ENCODE data around the gene PSEN2. TPM values are rescaled to one million over a fixed set of nuclear protein-coding genes. Genes with fewer than 3 reads are reported as not detected.
A peak's percentile ranks its signal among the peaks of the same experiment; 100 is the strongest.

The PSEN2 gene
- total and polyA plus RNA-seq, 10 of the 15 experiments (the other 5 are each of a cell fraction or from before 2014, with no cell fraction given), result 0.90 to 13.3 (median 7.0) TPM

DNA sequence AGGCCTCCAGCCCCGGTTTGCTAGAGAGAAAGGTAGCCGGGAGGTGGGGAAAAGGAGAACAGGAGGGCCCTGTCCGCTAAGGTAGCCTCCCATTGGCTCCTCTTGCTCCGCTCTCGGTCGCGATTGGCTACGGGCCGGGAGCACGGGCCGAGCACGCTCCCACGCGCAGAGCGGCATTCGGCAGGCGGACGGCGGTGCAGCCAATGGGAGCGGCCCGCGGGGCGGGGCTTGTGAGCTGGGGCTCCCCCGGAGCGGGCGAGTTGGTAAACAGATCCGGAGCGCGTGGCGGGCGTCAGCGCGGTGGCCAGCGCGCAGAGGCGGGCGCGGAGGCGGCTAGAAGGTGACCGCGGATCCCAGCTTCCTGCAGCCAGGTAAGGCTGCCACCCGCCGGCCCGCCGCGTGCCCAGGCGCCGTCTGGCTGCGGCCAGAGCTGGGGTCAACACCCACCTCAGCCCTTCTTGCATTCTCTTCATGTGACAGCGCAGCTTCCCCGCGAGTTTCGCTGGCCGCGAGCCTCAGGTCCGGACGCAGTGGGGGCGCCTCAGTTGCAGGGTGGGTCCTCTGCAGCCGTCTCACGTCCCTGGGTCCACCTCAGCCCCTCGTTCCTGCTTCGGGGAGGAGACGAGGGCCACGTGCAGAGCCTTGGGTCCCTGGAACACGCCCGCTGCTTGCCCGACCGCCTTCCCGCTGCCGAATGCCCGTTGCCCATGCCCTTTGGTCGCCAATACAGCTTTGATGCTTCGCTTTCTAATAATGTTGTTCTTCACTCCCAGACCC, 69.8 kb downstream of the PSEN2 start, which contains the start of gene COQ8A (continued):
- TF ChIP-seq, protein P1, sequence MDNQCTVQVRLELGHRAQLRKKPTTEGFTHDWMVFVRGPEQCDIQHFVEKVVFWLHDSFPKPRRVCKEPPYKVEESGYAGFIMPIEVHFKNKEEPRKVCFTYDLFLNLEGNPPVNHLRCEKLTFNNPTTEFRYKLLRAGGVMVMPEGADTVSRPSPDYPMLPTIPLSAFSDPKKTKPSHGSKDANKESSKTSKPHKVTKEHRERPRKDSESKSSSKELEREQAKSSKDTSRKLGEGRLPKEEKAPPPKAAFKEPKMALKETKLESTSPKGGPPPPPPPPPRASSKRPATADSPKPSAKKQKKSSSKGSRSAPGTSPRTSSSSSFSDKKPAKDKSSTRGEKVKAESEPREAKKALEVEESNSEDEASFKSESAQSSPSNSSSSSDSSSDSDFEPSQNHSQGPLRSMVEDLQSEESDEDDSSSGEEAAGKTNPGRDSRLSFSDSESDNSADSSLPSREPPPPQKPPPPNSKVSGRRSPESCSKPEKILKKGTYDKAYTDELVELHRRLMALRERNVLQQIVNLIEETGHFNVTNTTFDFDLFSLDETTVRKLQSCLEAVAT (IDR thresholded peaks at IDR 0.05), result no peak
- TF ChIP-seq ZNF217 (IDR thresholded peaks at IDR 0.05) (no peak), EGR1 (IDR thresholded peaks at IDR 0.05; ENCODE audit: borderline replicate concordance in 1 of 2, low read depth in 2 of 2, low read length in 2 of 2) (peak in 1 of 2 experiments; percentile 54; a peak in 1 of 3 replicates), TAF1 (IDR thresholded peaks at IDR 0.05; ENCODE audit: borderline replicate concordance, low read depth, low read length) (no peak), SPI1 (IDR thresholded peaks at IDR 0.05; ENCODE audit: borderline replicate concordance, insufficient read depth, low read depth, low read length) (peak; percentile 54), SUPT20H (IDR thresholded peaks at IDR 0.05; ENCODE audit: borderline replicate concordance, control insufficient read depth, low read depth, low read length) (no peak), BMI1 (IDR thresholded peaks at IDR 0.05; ENCODE audit: borderline replicate concordance) (no peak), TCF12 (IDR thresholded peaks at IDR 0.05; ENCODE audit: low read depth, low read length) (no peak), MXI1 (IDR thresholded peaks at IDR 0.05; ENCODE audit: low read depth, low read length) (no peak; the same call in 1 of the 2 replicates), NFXL1 (IDR thresholded peaks at IDR 0.05; ENCODE audit: borderline replicate concordance) (no peak), MTA2 (IDR thresholded peaks at IDR 0.05; ENCODE audit: low read depth) (no peak), SREBF2 (IDR thresholded peaks at IDR 0.05; ENCODE audit: low read length) (no peak), TARDBP (IDR thresholded peaks at IDR 0.05; ENCODE audit: borderline replicate concordance) (no peak), RFX5 (IDR thresholded peaks at IDR 0.05; ENCODE audit: low read depth, low read length) (peak; percentile 86), IKZF1 (conservative IDR thresholded peaks at IDR 0.05) (peak; percentile 32), NFYA (IDR thresholded peaks at IDR 0.05; ENCODE audit: borderline replicate concordance, low read depth, low read length) (peak; percentile 73), NFYB (IDR thresholded peaks at IDR 0.05; ENCODE audit: insufficient read depth, low read depth, low read length) (peak; percentile 98)
- TF ChIP-seq, protein P2, sequence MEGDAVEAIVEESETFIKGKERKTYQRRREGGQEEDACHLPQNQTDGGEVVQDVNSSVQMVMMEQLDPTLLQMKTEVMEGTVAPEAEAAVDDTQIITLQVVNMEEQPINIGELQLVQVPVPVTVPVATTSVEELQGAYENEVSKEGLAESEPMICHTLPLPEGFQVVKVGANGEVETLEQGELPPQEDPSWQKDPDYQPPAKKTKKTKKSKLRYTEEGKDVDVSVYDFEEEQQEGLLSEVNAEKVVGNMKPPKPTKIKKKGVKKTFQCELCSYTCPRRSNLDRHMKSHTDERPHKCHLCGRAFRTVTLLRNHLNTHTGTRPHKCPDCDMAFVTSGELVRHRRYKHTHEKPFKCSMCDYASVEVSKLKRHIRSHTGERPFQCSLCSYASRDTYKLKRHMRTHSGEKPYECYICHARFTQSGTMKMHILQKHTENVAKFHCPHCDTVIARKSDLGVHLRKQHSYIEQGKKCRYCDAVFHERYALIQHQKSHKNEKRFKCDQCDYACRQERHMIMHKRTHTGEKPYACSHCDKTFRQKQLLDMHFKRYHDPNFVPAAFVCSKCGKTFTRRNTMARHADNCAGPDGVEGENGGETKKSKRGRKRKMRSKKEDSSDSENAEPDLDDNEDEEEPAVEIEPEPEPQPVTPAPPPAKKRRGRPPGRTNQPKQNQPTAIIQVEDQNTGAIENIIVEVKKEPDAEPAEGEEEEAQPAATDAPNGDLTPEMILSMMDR (IDR thresholded peaks at IDR 0.05 in 2 of 3, conservative IDR thresholded peaks at IDR 0.05 in 1 of 3; ENCODE audit: control insufficient read depth in 2 of 3, extremely low read depth in 1 of 3, insufficient read depth in 1 of 3, low read depth in 3 of 3, low read length in 3 of 3), result no peak
- TF ChIP-seq, protein P3, sequence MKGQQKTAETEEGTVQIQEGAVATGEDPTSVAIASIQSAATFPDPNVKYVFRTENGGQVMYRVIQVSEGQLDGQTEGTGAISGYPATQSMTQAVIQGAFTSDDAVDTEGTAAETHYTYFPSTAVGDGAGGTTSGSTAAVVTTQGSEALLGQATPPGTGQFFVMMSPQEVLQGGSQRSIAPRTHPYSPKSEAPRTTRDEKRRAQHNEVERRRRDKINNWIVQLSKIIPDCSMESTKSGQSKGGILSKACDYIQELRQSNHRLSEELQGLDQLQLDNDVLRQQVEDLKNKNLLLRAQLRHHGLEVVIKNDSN (IDR thresholded peaks at IDR 0.05; ENCODE audit: borderline replicate concordance, extremely low read length, insufficient read depth, low read depth, low read length), result no peak
- TF ChIP-seq, protein P4, sequence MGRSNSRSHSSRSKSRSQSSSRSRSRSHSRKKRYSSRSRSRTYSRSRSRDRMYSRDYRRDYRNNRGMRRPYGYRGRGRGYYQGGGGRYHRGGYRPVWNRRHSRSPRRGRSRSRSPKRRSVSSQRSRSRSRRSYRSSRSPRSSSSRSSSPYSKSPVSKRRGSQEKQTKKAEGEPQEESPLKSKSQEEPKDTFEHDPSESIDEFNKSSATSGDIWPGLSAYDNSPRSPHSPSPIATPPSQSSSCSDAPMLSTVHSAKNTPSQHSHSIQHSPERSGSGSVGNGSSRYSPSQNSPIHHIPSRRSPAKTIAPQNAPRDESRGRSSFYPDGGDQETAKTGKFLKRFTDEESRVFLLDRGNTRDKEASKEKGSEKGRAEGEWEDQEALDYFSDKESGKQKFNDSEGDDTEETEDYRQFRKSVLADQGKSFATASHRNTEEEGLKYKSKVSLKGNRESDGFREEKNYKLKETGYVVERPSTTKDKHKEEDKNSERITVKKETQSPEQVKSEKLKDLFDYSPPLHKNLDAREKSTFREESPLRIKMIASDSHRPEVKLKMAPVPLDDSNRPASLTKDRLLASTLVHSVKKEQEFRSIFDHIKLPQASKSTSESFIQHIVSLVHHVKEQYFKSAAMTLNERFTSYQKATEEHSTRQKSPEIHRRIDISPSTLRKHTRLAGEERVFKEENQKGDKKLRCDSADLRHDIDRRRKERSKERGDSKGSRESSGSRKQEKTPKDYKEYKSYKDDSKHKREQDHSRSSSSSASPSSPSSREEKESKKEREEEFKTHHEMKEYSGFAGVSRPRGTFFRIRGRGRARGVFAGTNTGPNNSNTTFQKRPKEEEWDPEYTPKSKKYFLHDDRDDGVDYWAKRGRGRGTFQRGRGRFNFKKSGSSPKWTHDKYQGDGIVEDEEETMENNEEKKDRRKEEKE (IDR thresholded peaks at IDR 0.05), result no peak
- TF ChIP-seq, protein P5, sequence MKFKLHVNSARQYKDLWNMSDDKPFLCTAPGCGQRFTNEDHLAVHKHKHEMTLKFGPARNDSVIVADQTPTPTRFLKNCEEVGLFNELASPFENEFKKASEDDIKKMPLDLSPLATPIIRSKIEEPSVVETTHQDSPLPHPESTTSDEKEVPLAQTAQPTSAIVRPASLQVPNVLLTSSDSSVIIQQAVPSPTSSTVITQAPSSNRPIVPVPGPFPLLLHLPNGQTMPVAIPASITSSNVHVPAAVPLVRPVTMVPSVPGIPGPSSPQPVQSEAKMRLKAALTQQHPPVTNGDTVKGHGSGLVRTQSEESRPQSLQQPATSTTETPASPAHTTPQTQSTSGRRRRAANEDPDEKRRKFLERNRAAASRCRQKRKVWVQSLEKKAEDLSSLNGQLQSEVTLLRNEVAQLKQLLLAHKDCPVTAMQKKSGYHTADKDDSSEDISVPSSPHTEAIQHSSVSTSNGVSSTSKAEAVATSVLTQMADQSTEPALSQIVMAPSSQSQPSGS (IDR thresholded peaks at IDR 0.05; ENCODE audit: low read length), result no peak

Data from GM12878 (cell line).